ENCODE data around the gene SGCG. TPM values are rescaled to one million over a fixed set of nuclear protein-coding genes. Genes with fewer than 3 reads are reported as not detected.

The SGCG gene
- polyA plus RNA-seq, 1 donor from 2014 or later: not detected

- TF ChIP-seq MXI1 (conservative IDR thresholded peaks at IDR 0.05; ENCODE audit: poor library complexity, severe bottlenecking) (no peak), EZH2 (IDR thresholded peaks at IDR 0.05; ENCODE audit: borderline replicate concordance, insufficient read depth, low read length, poor library complexity, severe bottlenecking) (no peak), SMC3 (conservative IDR thresholded peaks at IDR 0.05; ENCODE audit: poor library complexity) (no peak), TAF1 (IDR thresholded peaks at IDR 0.05; ENCODE audit: low read depth) (no peak), POLR2AphosphoS5 (IDR thresholded peaks at IDR 0.05) (no peak), RAD21 (conservative IDR thresholded peaks at IDR 0.05) (no peak), EP300 (conservative IDR thresholded peaks at IDR 0.05; ENCODE audit: poor library complexity, severe bottlenecking) (no peak)
- TF ChIP-seq, protein P1, sequence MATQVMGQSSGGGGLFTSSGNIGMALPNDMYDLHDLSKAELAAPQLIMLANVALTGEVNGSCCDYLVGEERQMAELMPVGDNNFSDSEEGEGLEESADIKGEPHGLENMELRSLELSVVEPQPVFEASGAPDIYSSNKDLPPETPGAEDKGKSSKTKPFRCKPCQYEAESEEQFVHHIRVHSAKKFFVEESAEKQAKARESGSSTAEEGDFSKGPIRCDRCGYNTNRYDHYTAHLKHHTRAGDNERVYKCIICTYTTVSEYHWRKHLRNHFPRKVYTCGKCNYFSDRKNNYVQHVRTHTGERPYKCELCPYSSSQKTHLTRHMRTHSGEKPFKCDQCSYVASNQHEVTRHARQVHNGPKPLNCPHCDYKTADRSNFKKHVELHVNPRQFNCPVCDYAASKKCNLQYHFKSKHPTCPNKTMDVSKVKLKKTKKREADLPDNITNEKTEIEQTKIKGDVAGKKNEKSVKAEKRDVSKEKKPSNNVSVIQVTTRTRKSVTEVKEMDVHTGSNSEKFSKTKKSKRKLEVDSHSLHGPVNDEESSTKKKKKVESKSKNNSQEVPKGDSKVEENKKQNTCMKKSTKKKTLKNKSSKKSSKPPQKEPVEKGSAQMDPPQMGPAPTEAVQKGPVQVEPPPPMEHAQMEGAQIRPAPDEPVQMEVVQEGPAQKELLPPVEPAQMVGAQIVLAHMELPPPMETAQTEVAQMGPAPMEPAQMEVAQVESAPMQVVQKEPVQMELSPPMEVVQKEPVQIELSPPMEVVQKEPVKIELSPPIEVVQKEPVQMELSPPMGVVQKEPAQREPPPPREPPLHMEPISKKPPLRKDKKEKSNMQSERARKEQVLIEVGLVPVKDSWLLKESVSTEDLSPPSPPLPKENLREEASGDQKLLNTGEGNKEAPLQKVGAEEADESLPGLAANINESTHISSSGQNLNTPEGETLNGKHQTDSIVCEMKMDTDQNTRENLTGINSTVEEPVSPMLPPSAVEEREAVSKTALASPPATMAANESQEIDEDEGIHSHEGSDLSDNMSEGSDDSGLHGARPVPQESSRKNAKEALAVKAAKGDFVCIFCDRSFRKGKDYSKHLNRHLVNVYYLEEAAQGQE (IDR thresholded peaks at IDR 0.05; ENCODE audit: borderline replicate concordance): no peak
- TF ChIP-seq, protein P2, sequence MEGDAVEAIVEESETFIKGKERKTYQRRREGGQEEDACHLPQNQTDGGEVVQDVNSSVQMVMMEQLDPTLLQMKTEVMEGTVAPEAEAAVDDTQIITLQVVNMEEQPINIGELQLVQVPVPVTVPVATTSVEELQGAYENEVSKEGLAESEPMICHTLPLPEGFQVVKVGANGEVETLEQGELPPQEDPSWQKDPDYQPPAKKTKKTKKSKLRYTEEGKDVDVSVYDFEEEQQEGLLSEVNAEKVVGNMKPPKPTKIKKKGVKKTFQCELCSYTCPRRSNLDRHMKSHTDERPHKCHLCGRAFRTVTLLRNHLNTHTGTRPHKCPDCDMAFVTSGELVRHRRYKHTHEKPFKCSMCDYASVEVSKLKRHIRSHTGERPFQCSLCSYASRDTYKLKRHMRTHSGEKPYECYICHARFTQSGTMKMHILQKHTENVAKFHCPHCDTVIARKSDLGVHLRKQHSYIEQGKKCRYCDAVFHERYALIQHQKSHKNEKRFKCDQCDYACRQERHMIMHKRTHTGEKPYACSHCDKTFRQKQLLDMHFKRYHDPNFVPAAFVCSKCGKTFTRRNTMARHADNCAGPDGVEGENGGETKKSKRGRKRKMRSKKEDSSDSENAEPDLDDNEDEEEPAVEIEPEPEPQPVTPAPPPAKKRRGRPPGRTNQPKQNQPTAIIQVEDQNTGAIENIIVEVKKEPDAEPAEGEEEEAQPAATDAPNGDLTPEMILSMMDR (IDR thresholded peaks at IDR 0.05; ENCODE audit: poor library complexity, severe bottlenecking): no peak
- Histone ChIP-seq H3F3A (ENCODE audit: insufficient read depth, low read length, poor library complexity, severe bottlenecking) (no peaks in the 10 kb centered on the region), H4K20me1 (ENCODE audit: insufficient read depth) (no peaks in the 10 kb centered on the region), H3K9me2 (ENCODE audit: insufficient read depth, low read length) (no peaks in the 10 kb centered on the region), H3K27ac (ENCODE audit: low read length) (no peak overlapping the region), H3K4me2 (ENCODE audit: low read length) (no peak overlapping the region), H3K27me3 (ENCODE audit: insufficient read depth, low read depth, low read length) (no peaks in the 10 kb centered on the region), H2AFZ (ENCODE audit: low read depth, low read length) (no peak overlapping the region), H3K4me3 (ENCODE audit: low read length) (no peak overlapping the region), H3K9ac (ENCODE audit: low read length) (no peak overlapping the region), H3K79me2 (replicated peaks; ENCODE audit: insufficient read depth, low read length) (no peaks in the 10 kb centered on the region), H3K36me3 (ENCODE audit: insufficient read depth, low read length) (no peaks in the 10 kb centered on the region), H3K9me3 (ENCODE audit: low read length) (no peaks in the 10 kb centered on the region)
Observed at GRCh38 chr13:23321535-23322241, 140.9 kb downstream of the SGCG start.

GRCh38 chr13:23322353-23323336, 141.9 kb downstream of the SGCG start:
- Histone ChIP-seq H3K27me3 (ENCODE audit: insufficient read depth, low read depth, low read length) (no peaks in the 10 kb centered on the region), H3K79me2 (replicated peaks; ENCODE audit: insufficient read depth, low read length) (no peaks in the 10 kb centered on the region), H3K9ac (ENCODE audit: low read length) (no peak overlapping the region), H2AFZ (ENCODE audit: low read depth, low read length) (no peak overlapping the region), H3K4me3 (ENCODE audit: low read length) (no peak overlapping the region), H3K4me2 (ENCODE audit: low read length) (no peak overlapping the region), H4K20me1 (ENCODE audit: insufficient read depth) (no peaks in the 10 kb centered on the region), H3K9me2 (ENCODE audit: insufficient read depth, low read length) (no peaks in the 10 kb centered on the region), H3K36me3 (ENCODE audit: insufficient read depth, low read length) (no peaks in the 10 kb centered on the region), H3K27ac (ENCODE audit: low read length) (no peak overlapping the region), H3F3A (ENCODE audit: insufficient read depth, low read length, poor library complexity, severe bottlenecking) (no peaks in the 10 kb centered on the region), H3K9me3 (ENCODE audit: low read length) (no peaks in the 10 kb centered on the region)
- TF ChIP-seq POLR2AphosphoS5 (IDR thresholded peaks at IDR 0.05): no peak
- TF ChIP-seq, protein P2 (IDR thresholded peaks at IDR 0.05; ENCODE audit: poor library complexity, severe bottlenecking): no peak
- TF ChIP-seq SMC3 (conservative IDR thresholded peaks at IDR 0.05; ENCODE audit: poor library complexity): no peak
- TF ChIP-seq RAD21 (conservative IDR thresholded peaks at IDR 0.05): no peak
- no peak for TF ChIP-seq EZH2 (IDR thresholded peaks at IDR 0.05; ENCODE audit: borderline replicate concordance, insufficient read depth, low read length, poor library complexity, severe bottlenecking)
- no peak for TF ChIP-seq EP300 (conservative IDR thresholded peaks at IDR 0.05; ENCODE audit: poor library complexity, severe bottlenecking)
- TF ChIP-seq TAF1 (IDR thresholded peaks at IDR 0.05; ENCODE audit: low read depth): no peak
- TF ChIP-seq, protein P1 (IDR thresholded peaks at IDR 0.05; ENCODE audit: borderline replicate concordance): no peak
- no peak for TF ChIP-seq MXI1 (conservative IDR thresholded peaks at IDR 0.05; ENCODE audit: poor library complexity, severe bottlenecking)
